Gastroesophageal sphincter (tissue), 3 donors: ENCODE results near the gene CYBC1.

Experiments
- CTCF ChIP-seq, 4 experiments: fragments of 200-600 bp in 2 of 4; fragments of 450-650 bp in 2 of 4; sonication (generic) in 1 of 4; IDR thresholded peaks; one replicate each; pipeline ENCODE4 v1.5.1; 2017 to 2019; ENCODE audit warnings: antibody characterized with exemption in 4 of 4, mild to moderate bottlenecking in 2 of 4, moderate library complexity in 2 of 4
- EP300 ChIP-seq: sonication (generic); formaldehyde crosslinking; IDR thresholded peaks from one replicate; pipeline ENCODE4 v1.6.1; 2017; ENCODE audit warnings: antibody characterized with exemption, mild to moderate bottlenecking
- POLR2A ChIP-seq, 2 donors: fragments of 450-650 bp; IDR thresholded peaks; one replicate each; pipeline ENCODE4 v1.6.1; 2017; ENCODE audit warnings: antibody characterized with exemption in 2 of 2, mild to moderate bottlenecking in 2 of 2, moderate library complexity in 1 of 2

- TF ChIP-seq POLR2A (IDR thresholded peaks at IDR 0.05) (no peak), CTCF (IDR thresholded peaks at IDR 0.05) (no peak), EP300 (no peak)
Observed at GRCh38 chr17:82446124-82446523, 4.4 kb downstream of the CYBC1 start.
